ENCODE data around the gene PAX5.
A peak's percentile ranks its signal among the peaks of the same experiment; 100 is the strongest.

Gene PAX5

DNA sequence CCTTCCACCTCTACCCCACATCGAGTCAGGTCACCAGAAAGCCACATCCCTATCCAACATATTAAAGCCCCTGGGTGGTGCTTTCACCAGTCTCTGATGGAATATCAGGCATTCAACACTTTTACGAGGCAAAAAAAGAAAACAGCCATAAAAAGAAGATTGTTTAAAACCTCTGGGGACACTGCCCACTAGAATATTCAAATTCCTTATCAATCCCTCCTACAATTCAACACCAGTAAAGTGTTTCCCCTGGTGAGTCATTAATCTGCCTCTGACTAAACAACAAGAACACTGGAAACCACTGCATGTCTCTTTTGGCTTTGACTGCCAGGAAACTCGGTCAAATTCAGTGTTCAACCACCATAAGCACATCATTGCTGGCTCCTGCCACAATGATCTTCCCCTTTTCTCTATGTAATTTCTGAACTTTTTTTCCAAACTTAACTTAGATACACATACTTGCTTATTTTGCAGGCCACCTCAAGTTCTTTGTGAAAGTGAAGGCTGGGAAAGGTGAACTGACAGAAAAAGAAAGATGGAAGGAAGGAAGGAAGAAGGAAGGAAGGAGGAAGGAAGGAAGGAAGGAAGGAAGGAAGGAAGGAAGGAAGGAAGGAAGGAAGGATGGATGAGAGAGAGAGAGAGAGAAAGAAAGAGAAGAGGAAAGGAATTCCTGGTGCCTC, 105.3 kb downstream of the PAX5 start (continued):
- TF ChIP-seq, protein P1, sequence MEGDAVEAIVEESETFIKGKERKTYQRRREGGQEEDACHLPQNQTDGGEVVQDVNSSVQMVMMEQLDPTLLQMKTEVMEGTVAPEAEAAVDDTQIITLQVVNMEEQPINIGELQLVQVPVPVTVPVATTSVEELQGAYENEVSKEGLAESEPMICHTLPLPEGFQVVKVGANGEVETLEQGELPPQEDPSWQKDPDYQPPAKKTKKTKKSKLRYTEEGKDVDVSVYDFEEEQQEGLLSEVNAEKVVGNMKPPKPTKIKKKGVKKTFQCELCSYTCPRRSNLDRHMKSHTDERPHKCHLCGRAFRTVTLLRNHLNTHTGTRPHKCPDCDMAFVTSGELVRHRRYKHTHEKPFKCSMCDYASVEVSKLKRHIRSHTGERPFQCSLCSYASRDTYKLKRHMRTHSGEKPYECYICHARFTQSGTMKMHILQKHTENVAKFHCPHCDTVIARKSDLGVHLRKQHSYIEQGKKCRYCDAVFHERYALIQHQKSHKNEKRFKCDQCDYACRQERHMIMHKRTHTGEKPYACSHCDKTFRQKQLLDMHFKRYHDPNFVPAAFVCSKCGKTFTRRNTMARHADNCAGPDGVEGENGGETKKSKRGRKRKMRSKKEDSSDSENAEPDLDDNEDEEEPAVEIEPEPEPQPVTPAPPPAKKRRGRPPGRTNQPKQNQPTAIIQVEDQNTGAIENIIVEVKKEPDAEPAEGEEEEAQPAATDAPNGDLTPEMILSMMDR (tag by site-specific recombination; IDR thresholded peaks at IDR 0.05), result no peak
- TF ChIP-seq ZNF19 (tag by site-specific recombination; IDR thresholded peaks at IDR 0.05; ENCODE audit: low read depth) (no peak), ZBTB7A (tag by site-specific recombination; IDR thresholded peaks at IDR 0.05; ENCODE audit: low read depth) (no peak), ZIC2 (tag by site-specific recombination; IDR thresholded peaks at IDR 0.05) (peak; percentile 86), GLIS2 (tag by site-specific recombination; IDR thresholded peaks at IDR 0.05) (peak; percentile 36; the same call in 1 of the 2 replicates), ZNF223 (tag by site-specific recombination; IDR thresholded peaks at IDR 0.05) (no peak), ZNF394 (tag by site-specific recombination; IDR thresholded peaks at IDR 0.05; ENCODE audit: borderline replicate concordance) (no peak), SP2 (tag by site-specific recombination; IDR thresholded peaks at IDR 0.05) (no peak), TCF7L2 (IDR thresholded peaks at IDR 0.05; ENCODE audit: borderline replicate concordance, low read depth, low read length) (no peak), ZNF140 (tag by site-specific recombination; IDR thresholded peaks at IDR 0.05) (no peak), KLF9 (tag by site-specific recombination; IDR thresholded peaks at IDR 0.05; ENCODE audit: low read depth) (no peak), ZNF660 (tag by site-specific recombination; IDR thresholded peaks at IDR 0.05) (no peak), ZNF174 (tag by site-specific recombination; IDR thresholded peaks at IDR 0.05) (no peak), OVOL3 (tag by site-specific recombination; IDR thresholded peaks at IDR 0.05) (peak; percentile 67; the same call in 1 of the 2 replicates), RBAK (tag by site-specific recombination; IDR thresholded peaks at IDR 0.05) (no peak), ZBTB20 (tag by site-specific recombination; IDR thresholded peaks at IDR 0.05) (no peak), ZNF248 (tag by site-specific recombination; IDR thresholded peaks at IDR 0.05) (no peak), HOXC10 (CRISPR knock-in tag; IDR thresholded peaks at IDR 0.05) (no peak), ZNF621 (tag by site-specific recombination; IDR thresholded peaks at IDR 0.05) (no peak), SETDB1 (IDR thresholded peaks at IDR 0.05; ENCODE audit: insufficient read length, low read length) (no peak), SP7 (tag by site-specific recombination; IDR thresholded peaks at IDR 0.05) (peak; percentile 63; the same call in 1 of the 2 replicates), ZFP3 (tag by site-specific recombination; IDR thresholded peaks at IDR 0.05; ENCODE audit: low read depth) (no peak), YY2 (tag by site-specific recombination; IDR thresholded peaks at IDR 0.05) (no peak), MEIS1 (CRISPR knock-in tag; IDR thresholded peaks at IDR 0.05; ENCODE audit: borderline replicate concordance) (no peak)
- TF ChIP-seq, protein P2, sequence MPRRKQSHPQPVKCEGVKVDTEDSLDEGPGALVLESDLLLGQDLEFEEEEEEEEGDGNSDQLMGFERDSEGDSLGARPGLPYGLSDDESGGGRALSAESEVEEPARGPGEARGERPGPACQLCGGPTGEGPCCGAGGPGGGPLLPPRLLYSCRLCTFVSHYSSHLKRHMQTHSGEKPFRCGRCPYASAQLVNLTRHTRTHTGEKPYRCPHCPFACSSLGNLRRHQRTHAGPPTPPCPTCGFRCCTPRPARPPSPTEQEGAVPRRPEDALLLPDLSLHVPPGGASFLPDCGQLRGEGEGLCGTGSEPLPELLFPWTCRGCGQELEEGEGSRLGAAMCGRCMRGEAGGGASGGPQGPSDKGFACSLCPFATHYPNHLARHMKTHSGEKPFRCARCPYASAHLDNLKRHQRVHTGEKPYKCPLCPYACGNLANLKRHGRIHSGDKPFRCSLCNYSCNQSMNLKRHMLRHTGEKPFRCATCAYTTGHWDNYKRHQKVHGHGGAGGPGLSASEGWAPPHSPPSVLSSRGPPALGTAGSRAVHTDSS (tag by site-specific recombination; IDR thresholded peaks at IDR 0.05), result no peak
- TF ChIP-seq, protein P3, sequence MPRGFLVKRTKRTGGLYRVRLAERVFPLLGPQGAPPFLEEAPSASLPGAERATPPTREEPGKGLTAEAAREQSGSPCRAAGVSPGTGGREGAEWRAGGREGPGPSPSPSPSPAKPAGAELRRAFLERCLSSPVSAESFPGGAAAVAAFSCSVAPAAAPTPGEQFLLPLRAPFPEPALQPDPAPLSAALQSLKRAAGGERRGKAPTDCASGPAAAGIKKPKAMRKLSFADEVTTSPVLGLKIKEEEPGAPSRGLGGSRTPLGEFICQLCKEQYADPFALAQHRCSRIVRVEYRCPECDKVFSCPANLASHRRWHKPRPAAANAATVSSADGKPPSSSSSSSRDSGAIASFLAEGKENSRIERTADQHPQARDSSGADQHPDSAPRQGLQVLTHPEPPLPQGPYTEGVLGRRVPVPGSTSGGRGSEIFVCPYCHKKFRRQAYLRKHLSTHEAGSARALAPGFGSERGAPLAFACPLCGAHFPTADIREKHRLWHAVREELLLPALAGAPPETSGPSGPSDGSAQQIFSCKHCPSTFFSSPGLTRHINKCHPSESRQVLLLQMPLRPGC (tag by site-specific recombination; IDR thresholded peaks at IDR 0.05), result peak; percentile 60; the same call in 1 of the 2 replicates
- TF ChIP-seq, protein P4, sequence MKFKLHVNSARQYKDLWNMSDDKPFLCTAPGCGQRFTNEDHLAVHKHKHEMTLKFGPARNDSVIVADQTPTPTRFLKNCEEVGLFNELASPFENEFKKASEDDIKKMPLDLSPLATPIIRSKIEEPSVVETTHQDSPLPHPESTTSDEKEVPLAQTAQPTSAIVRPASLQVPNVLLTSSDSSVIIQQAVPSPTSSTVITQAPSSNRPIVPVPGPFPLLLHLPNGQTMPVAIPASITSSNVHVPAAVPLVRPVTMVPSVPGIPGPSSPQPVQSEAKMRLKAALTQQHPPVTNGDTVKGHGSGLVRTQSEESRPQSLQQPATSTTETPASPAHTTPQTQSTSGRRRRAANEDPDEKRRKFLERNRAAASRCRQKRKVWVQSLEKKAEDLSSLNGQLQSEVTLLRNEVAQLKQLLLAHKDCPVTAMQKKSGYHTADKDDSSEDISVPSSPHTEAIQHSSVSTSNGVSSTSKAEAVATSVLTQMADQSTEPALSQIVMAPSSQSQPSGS (tag by site-specific recombination; IDR thresholded peaks at IDR 0.05; ENCODE audit: low read depth), result 0 out of 2 replicates have a peak, but pooled peaks have one; percentile 22
- TF ChIP-seq, protein P5, sequence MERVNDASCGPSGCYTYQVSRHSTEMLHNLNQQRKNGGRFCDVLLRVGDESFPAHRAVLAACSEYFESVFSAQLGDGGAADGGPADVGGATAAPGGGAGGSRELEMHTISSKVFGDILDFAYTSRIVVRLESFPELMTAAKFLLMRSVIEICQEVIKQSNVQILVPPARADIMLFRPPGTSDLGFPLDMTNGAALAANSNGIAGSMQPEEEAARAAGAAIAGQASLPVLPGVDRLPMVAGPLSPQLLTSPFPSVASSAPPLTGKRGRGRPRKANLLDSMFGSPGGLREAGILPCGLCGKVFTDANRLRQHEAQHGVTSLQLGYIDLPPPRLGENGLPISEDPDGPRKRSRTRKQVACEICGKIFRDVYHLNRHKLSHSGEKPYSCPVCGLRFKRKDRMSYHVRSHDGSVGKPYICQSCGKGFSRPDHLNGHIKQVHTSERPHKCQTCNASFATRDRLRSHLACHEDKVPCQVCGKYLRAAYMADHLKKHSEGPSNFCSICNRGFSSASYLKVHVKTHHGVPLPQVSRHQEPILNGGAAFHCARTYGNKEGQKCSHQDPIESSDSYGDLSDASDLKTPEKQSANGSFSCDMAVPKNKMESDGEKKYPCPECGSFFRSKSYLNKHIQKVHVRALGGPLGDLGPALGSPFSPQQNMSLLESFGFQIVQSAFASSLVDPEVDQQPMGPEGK (tag by site-specific recombination; IDR thresholded peaks at IDR 0.05), result peak; percentile 30; the same call in 1 of the 2 replicates
- TF ChIP-seq, protein P6, sequence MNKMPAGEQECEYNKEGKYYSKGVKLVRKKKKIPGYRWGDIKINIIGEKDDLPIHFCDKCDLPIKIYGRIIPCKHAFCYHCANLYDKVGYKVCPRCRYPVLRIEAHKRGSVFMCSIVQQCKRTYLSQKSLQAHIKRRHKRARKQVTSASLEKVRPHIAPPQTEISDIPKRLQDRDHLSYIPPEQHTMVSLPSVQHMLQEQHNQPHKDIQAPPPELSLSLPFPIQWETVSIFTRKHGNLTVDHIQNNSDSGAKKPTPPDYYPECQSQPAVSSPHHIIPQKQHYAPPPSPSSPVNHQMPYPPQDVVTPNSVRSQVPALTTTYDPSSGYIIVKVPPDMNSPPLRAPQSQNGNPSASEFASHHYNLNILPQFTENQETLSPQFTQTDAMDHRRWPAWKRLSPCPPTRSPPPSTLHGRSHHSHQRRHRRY (tag by site-specific recombination; IDR thresholded peaks at IDR 0.05), result no peak

Data from HEK293 (cell line).